ENCODE results near the gene MIF.

GRCh38 chr22:23906641-23907040 lies 12.5 kb downstream of the MIF start:
- no peak for TF ChIP-seq FOXA1 (IDR thresholded peaks at IDR 0.05)
- TF ChIP-seq TARDBP (IDR thresholded peaks at IDR 0.05): no peak
